GM23248 (cell line): ENCODE results near the gene PTPRN2. TPM values are rescaled to one million over a fixed set of nuclear protein-coding genes. Genes with fewer than 3 reads are reported as not detected.

Experiments
- DNase-seq: peaks from one replicate; pipeline ENCODE4 v3.0.0-alpha.2; 2015
- H2AFZ ChIP-seq: fragments of 200-600 bp; sonication (generic); 2 replicates; pipeline ENCODE4 v1.6.1; 2016; ENCODE audit warnings: antibody characterized with exemption
- H3F3A ChIP-seq: fragments of 200-600 bp; sonication (generic); 2 replicates; pipeline ENCODE4 v1.6.1; 2016; ENCODE audit warnings: mild to moderate bottlenecking, antibody characterized with exemption, mixed run types; ENCODE audit not compliant: insufficient read depth
- H3K27ac ChIP-seq: fragments of 200-600 bp; sonication (generic); 2 replicates; pipeline ENCODE4 v1.5.1; 2016; ENCODE audit warnings: mild to moderate bottlenecking
- H3K27me3 ChIP-seq: fragments of 200-600 bp; sonication (generic); replicated peaks from 2 replicates; pipeline ENCODE4 v1.6.1; 2016; ENCODE audit warnings: mild to moderate bottlenecking; ENCODE audit not compliant: insufficient read depth
- H3K36me3 ChIP-seq: fragments of 200-600 bp; sonication (generic); 2 replicates; pipeline ENCODE4 v1.6.1; 2016; ENCODE audit warnings: low read depth, mild to moderate bottlenecking
- H3K4me1 ChIP-seq: fragments of 200-600 bp; sonication (generic); 2 replicates; pipeline ENCODE4 v1.6.1; 2016; ENCODE audit warnings: mild to moderate bottlenecking; ENCODE audit not compliant: insufficient read depth
- H3K4me2 ChIP-seq: fragments of 200-600 bp; sonication (generic); one replicate; pipeline ENCODE4 v1.6.1; 2016; ENCODE audit warnings: mild to moderate bottlenecking; ENCODE audit not compliant: unreplicated experiment
- H3K4me3 ChIP-seq: fragments of 200-600 bp; sonication (generic); 2 replicates; pipeline ENCODE4 v1.5.1; 2016; ENCODE audit warnings: mild to moderate bottlenecking
- H3K79me2 ChIP-seq: fragments of 200-600 bp; sonication (generic); 2 replicates; pipeline ENCODE4 v1.6.1; 2016; ENCODE audit warnings: mild to moderate bottlenecking; ENCODE audit not compliant: insufficient read depth
- H3K9ac ChIP-seq: fragments of 200-600 bp; sonication (generic); 2 replicates; pipeline ENCODE4 v1.6.1; 2016; ENCODE audit warnings: mild to moderate bottlenecking
- H3K9me2 ChIP-seq: fragments of 200-600 bp; sonication (generic); 2 replicates; pipeline ENCODE4 v1.6.1; 2016; ENCODE audit warnings: mixed run types, mild to moderate bottlenecking, moderate library complexity; ENCODE audit not compliant: insufficient read depth
- H3K9me3 ChIP-seq: fragments of 200-600 bp; sonication (generic); one replicate; pipeline ENCODE4 v1.6.1; 2017; ENCODE audit warnings: low read depth
- H4K20me1 ChIP-seq: fragments of 200-600 bp; sonication (generic); 2 replicates; pipeline ENCODE4 v1.6.0; 2016; ENCODE audit not compliant: insufficient read depth
- EZH2 ChIP-seq: fragments of 200-600 bp; sonication (generic); IDR thresholded peaks from 2 replicates; pipeline ENCODE4 v1.6.1; 2018; ENCODE audit warnings: antibody characterized with exemption, mild to moderate bottlenecking; ENCODE audit not compliant: insufficient read depth, poor library complexity, severe bottlenecking
- EZH2phosphoT487 ChIP-seq: fragments of 200-600 bp; sonication (generic); IDR thresholded peaks from 2 replicates; pipeline ENCODE4 v1.6.1; 2018; ENCODE audit warnings: antibody characterized with exemption, moderate library complexity, mild to moderate bottlenecking, low read depth; ENCODE audit not compliant: insufficient read depth
- WGBS, 2 experiments: methylation state at CpG; one replicate each; pipeline ENCODE4 v1.1.6; 2015 to 2017; ENCODE audit warnings: low lambda C conversion rate in 2 of 2, low coverage in 1 of 2; ENCODE audit errors: missing lambda C conversion rate in 2 of 2; 5-methylcytosine and 5-hydroxymethylcytosine counted together
- in situ Hi-C: fragments of 300-500 bp; cut with MboI; formaldehyde crosslinking; loops from 2 replicates; pipeline ENCODE4 v1.15.0; 2020
- polyA plus RNA-seq: library from polyadenylated mRNA; unstranded; fragments of >200 nt; fragmentation: Nextera tagmentation; extraction: Ambion mirVana; gene quantifications from 2 replicates; pipeline ENCODE4 v1.2.1, GENCODE V29; 2016
- total RNA-seq: library from RNA; depleted of rRNA; stranded (reverse); fragments of >200 nt; shearing (Covaris generic); gene quantifications from 2 replicates; pipeline ENCODE4 v1.2.3, GENCODE V29; 2014

PTPRN2 gene
- total and polyA plus RNA-seq, 2 experiments from 2014 or later = 0.13 TPM; not detected in 1

- in situ Hi-C loops = no loop called here
- TF ChIP-seq EZH2phosphoT487 = no peak
- no peak for TF ChIP-seq EZH2
- Histone ChIP-seq H3K4me2 (no peak overlapping the region), H4K20me1 (no peaks in the 10 kb centered on the region), H3K9me2 (no peaks in the 10 kb centered on the region), H3K27me3 (no peaks in the 10 kb centered on the region), H3K9ac (no peak overlapping the region), H3K36me3 (no peaks in the 10 kb centered on the region), H3K4me3 (no peak overlapping the region), H3K4me1 (no peaks in the 10 kb centered on the region), H2AFZ (no peak overlapping the region), H3K79me2 (no peaks in the 10 kb centered on the region), H3F3A (no peaks in the 10 kb centered on the region), H3K9me3 (no peaks in the 10 kb centered on the region), H3K27ac (no peak overlapping the region)
- WGBS, 2 experiments = 36 to 40% methylated on average over 13 to 15 of the region's 15 CpGs
- DNase-seq = no peak
Measured at GRCh38 chr7:158194365-158194900, 393.2 kb downstream of the PTPRN2 start.

DNA sequence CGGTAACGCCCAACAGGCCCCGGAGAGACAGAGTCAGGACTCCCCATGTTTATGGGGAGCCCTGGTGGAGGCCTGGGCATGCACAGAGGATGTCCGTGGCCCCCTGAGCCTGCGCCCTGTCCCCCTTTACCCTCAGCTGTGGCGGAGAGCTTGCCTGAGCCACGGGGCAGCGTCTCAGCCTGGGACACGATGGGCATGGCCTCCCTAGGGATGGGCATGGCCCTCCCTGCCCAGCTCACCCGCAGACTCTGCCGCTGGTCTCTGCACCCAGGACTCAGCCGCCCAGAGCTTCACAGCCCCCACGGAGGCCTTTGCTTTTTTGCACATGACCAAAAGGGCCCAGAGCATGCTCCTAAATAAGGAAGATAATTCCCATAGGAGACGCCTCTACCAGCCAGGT is 394.2 kb downstream of the PTPRN2 start:
- TF ChIP-seq EZH2 = no peak
- TF ChIP-seq EZH2phosphoT487 = no peak
- Histone ChIP-seq H3K9me3 (no peaks in the 10 kb centered on the region), H3K4me3 (no peak overlapping the region), H3F3A (no peaks in the 10 kb centered on the region), H2AFZ (no peak overlapping the region), H3K79me2 (no peaks in the 10 kb centered on the region), H3K9me2 (no peaks in the 10 kb centered on the region), H3K27me3 (no peaks in the 10 kb centered on the region), H3K36me3 (no peaks in the 10 kb centered on the region), H3K4me2 (no peak overlapping the region), H3K27ac (no peak overlapping the region), H3K9ac (no peak overlapping the region), H4K20me1 (no peaks in the 10 kb centered on the region), H3K4me1 (no peaks in the 10 kb centered on the region)
- no peak for DNase-seq
- in situ Hi-C loops = no loop called here
- 34 to 43% methylated on average over 13 to 14 of the region's 14 CpGs for WGBS, 2 experiments

- Histone ChIP-seq H4K20me1 (no peaks in the 10 kb centered on the region), H3K9ac (no peak overlapping the region), H3K27ac (no peak overlapping the region), H3K4me3 (no peak overlapping the region), H3K27me3 (no peaks in the 10 kb centered on the region), H3K4me2 (no peak overlapping the region), H2AFZ (no peak overlapping the region), H3K9me2 (no peaks in the 10 kb centered on the region), H3K79me2 (no peaks in the 10 kb centered on the region), H3K4me1 (no peaks in the 10 kb centered on the region), H3K9me3 (no peaks in the 10 kb centered on the region), H3K36me3 (no peaks in the 10 kb centered on the region), H3F3A (no peaks in the 10 kb centered on the region)
- 55 to 59% methylated on average over 18 of the region's 18 CpGs for WGBS, 2 experiments
- no peak for DNase-seq
- in situ Hi-C loops = no loop called here
- TF ChIP-seq EZH2phosphoT487 = no peak
- no peak for TF ChIP-seq EZH2
Measured at GRCh38 chr7:158192956-158193355, 394.7 kb downstream of the PTPRN2 start.

DNA sequence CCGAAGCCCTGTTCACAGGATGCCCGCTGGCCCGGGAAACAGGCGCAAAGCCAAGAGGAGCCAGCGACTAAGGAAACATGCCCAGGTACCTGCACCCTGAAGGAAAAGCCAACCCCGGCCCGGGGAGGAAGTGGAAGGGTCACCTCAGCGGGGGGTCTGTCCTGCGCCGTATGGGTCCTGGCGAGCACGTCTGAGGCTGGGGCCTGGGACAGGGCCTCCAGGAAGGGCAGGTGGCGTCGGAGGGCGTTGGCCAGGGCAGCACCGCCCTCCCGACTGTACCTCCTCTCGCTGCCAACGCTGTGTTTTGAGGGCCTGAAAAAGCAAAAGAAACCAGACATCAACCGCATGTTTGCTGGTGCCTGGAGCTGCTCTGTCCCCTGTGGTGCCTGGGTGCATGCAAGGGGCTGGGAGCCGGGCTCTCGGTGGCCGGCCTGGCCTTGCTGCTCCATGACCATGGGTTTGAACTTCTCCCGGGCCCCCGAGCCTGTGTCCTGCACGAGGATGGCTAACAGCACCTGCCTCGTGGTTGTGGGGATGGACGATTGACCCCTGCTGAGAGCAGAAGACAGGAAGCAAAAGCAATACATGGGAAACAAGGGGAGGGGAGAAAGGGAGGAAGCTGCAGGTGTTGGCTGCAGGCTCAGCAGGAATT is 395.3 kb downstream of the PTPRN2 start:
- Histone ChIP-seq H4K20me1 (no peaks in the 10 kb centered on the region), H3K9me3 (no peaks in the 10 kb centered on the region), H3K27ac (no peak overlapping the region), H3K79me2 (no peaks in the 10 kb centered on the region), H3K4me1 (no peaks in the 10 kb centered on the region), H3K36me3 (no peaks in the 10 kb centered on the region), H3K4me2 (no peak overlapping the region), H3K27me3 (no peaks in the 10 kb centered on the region), H3K4me3 (no peak overlapping the region), H3F3A (no peaks in the 10 kb centered on the region), H3K9me2 (no peaks in the 10 kb centered on the region), H2AFZ (no peak overlapping the region), H3K9ac (no peak overlapping the region)
- in situ Hi-C loops = no loop called here
- DNase-seq = no peak
- WGBS, 2 experiments = 55 to 62% methylated on average over 27 to 28 of the region's 28 CpGs
- TF ChIP-seq EZH2 (no peak), EZH2phosphoT487 (no peak)
